Activated CD8-positive, alpha-beta memory T cell treated with anti-CD3 and anti-CD28 coated beads for 24 hours (primary cell): ENCODE results near the gene INTU.
A peak's percentile ranks its signal among the peaks of the same experiment; 100 is the strongest.
"Not testable (repeated sequence)": the region's sequence is repeated elsewhere in the genome, so short reads cannot be mapped to it uniquely, and the experiment has no call there.

Experiments used
- DNase-seq: peaks from one replicate; pipeline ENCODE4 v3.0.0-alpha.2; 2020

Gene INTU

GRCh38 chr4:127632420-127633403, at the start of gene INTU:
TSS of gene INTU (plus strand) at chr4:127632957. CDS start at chr4:127633035, 78 bp downstream.
- DNase-seq: peak; percentile 57

GRCh38 chr4:127586496-127586895, 46.3 kb upstream of the INTU start:
- not testable (repeated sequence) for DNase-seq

- no peak for DNase-seq
Observed at GRCh38 chr4:127586922-127587571, 45.7 kb upstream of the INTU start.

- not testable (repeated sequence) for DNase-seq
Observed at GRCh38 chr4:127589153-127589552, 43.6 kb upstream of the INTU start.

GRCh38 chr4:127598656-127599055, 34.1 kb upstream of the INTU start:
- no peak for DNase-seq

GRCh38 chr4:127601029-127601428, 31.7 kb upstream of the INTU start:
- no peak for DNase-seq

- DNase-seq: no peak
Observed at GRCh38 chr4:127604949-127605709, 27.6 kb upstream of the INTU start.

- DNase-seq: no peak
Observed at GRCh38 chr4:127606823-127607222, 25.9 kb upstream of the INTU start.

GRCh38 chr4:127609484-127609883, 23.3 kb upstream of the INTU start:
- no peak for DNase-seq

- no peak for DNase-seq
Observed at GRCh38 chr4:127610488-127610887, 22.3 kb upstream of the INTU start.

- no peak for DNase-seq
Observed at GRCh38 chr4:127616898-127617297, 15.9 kb upstream of the INTU start.

GRCh38 chr4:127618427-127618826, 14.3 kb upstream of the INTU start:
- DNase-seq: no peak

GRCh38 chr4:127622621-127622920, 10.2 kb upstream of the INTU start:
- no peak for DNase-seq

- DNase-seq: no peak
Observed at GRCh38 chr4:127622921-127623796, 9.6 kb upstream of the INTU start.

GRCh38 chr4:127623797-127624083, 9.0 kb upstream of the INTU start:
- no peak for DNase-seq

- DNase-seq: no peak
Observed at GRCh38 chr4:127624173-127624572, 8.6 kb upstream of the INTU start.

GRCh38 chr4:127629371-127629770, 3.4 kb upstream of the INTU start:
- DNase-seq: no peak

- DNase-seq: no peak
Observed at GRCh38 chr4:127630152-127630551, 2.6 kb upstream of the INTU start.

GRCh38 chr4:127631420-127631819, 1.3 kb upstream of the INTU start:
- DNase-seq: no peak

- DNase-seq: no peak
Observed at GRCh38 chr4:127634181-127634580, 1.4 kb downstream of the INTU start.

GRCh38 chr4:127641524-127641923, 8.8 kb downstream of the INTU start:
- DNase-seq: no peak

- no peak for DNase-seq
Observed at GRCh38 chr4:127642169-127642568, 9.4 kb downstream of the INTU start.

GRCh38 chr4:127643791-127644190, 11.0 kb downstream of the INTU start:
- no peak for DNase-seq
